HG02981 (cell line): ENCODE measurements around the gene ATG101.

Experiments used
- ATAC-seq: cut with Tn5 transposase; IDR thresholded peaks from one replicate; pipeline ENCODE4 v1.9.1; 2021; ENCODE audit warnings: mild to moderate bottlenecking, moderate library complexity; ENCODE audit not compliant: unreplicated experiment

ATG101 gene

DNA sequence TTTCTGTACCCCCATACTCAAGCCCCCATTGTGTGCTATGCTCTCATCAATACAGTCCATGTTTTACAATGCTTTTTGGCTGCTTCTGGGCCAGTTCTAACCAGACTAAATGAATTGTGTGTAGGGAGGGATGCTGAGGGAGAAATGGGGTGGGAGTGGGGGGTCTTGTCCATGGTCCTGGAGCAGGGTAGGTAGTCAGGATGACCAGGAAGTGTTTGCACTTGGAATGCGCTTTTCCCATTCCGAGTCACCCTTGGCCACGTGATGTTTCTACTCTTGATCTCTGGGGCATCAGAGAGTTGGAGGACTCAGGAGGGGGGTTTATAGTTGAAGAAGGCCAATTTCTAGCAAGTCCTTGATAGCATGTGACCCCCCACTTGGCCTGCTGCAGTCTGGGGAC is 8.5 kb downstream of the ATG101 start:
- no peak for ATAC-seq

DNA sequence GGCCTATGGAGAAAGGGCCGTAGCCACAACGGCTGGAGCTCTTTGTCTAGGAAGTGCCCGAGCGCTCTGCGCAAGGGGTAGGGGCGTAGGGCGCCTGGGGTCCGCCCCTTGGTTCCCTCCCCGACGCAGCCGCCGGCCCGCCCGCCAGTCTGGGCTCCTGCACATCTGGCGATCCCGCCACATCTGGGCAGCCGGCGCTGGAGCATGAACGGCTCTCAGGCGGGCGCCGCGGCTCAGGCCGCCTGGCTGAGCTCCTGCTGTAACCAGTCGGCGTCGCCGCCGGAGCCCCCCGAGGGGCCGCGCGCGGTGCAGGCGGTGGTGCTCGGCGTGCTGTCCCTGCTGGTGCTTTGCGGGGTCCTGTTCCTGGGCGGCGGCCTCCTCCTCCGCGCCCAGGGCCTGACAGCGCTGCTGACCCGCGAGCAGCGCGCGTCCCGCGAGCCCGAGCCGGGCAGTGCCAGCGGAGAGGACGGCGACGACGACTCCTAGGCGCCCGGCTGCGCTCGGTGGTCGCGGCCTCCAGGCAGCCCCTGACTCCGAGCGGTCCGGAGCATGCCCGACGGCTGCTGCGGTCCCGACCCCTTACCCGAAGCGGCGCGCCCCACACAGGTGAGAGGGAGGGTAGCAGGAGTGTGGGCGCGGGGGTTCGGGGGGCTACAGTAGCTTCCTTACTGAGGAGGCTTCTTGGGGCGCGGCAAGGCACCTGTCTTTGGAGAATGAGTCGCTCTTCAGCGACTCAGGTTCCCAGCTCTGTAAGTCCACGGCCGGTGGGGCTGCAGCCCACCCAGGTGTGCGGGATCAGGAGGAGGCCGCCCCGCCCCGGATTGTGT is 10.0 kb downstream of the ATG101 start, which contains the start of gene SMIM41:
SMIM41 (plus strand) TSS at position 129 of the 827 bp plus-strand sequence; CDS start at position 205, 76 bp downstream.
- no peak for ATAC-seq

GRCh38 chr12:52080403-52081251 is 10.8 kb downstream of the ATG101 start:
- ATAC-seq: no peak

DNA sequence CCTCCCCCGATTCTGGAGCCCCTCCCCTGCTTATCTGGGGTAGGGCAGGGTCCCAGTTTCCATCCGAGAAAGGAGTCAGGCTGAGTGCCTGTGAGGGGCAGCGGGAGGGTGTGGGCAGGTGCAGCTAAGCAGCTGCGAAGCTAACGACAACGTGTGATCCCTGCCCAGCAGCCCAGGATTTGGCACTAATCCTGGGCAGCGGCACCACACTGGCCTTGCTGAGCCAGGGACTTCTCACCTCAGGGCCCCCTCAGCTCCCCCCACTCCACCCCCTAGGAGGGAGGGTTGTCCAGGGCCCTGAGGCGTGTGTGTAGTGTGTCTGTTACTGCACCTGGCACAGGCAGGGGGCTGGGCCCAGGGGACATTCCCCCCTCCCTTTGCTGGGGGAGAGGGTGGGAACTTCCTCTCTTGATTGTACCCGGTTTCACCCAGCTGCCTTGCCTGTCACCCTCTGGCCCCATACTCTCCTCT is 11.5 kb downstream of the ATG101 start:
- ATAC-seq: peak; percentile 74

- no peak for ATAC-seq
Observed at GRCh38 chr12:52082026-52082668, 12.4 kb downstream of the ATG101 start.

- no peak for ATAC-seq
Observed at GRCh38 chr12:52082669-52082987, 12.8 kb downstream of the ATG101 start.

DNA sequence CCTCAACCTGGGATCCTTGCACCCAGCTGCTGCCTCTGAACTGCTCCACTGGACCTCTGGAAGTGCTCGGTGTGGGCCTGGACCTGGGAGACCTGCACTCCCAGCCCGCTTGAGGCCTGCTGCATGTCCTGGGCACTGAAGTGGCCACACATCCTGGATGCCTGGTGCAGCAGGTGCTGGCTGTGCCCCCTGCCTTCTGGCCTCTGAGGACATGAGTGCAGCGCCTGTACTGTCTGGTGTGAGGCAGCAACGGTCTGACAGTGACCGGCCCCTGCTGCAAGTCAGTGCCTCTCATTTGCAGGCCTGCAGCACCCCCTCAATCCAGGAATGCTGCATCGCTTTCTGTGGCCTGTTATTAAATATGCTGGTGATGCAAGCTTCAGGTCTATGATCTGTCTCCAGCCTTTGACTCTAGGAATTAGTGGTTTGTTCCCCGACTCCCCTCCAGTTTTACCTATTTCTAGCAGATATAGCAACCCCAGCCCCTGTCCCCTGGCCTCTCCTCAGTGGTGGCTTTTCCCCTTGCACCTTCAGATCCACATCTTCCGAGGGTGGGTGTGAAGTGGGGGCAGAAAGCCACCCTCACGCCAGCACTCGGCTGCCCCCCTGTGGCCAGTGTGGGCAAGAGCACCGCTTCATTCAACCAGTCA is 13.3 kb downstream of the ATG101 start:
- ATAC-seq: no peak

GRCh38 chr12:52083638-52083996 is 13.8 kb downstream of the ATG101 start:
- ATAC-seq: no peak

- ATAC-seq: no peak
Observed at GRCh38 chr12:52084491-52085231, 14.9 kb downstream of the ATG101 start.

DNA sequence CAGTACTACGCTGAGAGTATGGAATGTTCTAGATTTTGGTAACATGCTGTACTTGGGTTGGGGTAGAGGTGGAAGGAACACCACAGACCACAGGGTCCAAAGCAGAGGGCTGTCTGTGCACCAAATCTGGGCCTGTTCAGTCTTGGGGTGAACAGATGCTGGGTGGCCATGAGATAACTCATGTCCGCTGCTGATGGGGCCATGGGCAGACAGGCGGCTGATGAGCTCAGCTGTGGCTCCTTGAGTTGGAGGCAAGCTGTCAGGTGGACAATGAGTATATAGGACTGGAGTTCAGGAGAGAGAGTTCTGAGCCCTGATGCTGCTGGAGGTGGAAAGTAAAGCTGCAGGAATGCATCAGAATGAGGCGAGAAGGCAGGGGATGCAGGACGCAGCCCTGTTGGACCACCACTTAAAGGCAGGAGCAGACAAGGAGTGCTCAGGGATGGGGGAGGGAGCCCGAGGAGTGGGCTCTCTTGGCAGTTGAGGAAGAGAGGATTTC is 16.0 kb downstream of the ATG101 start:
- ATAC-seq: no peak

DNA sequence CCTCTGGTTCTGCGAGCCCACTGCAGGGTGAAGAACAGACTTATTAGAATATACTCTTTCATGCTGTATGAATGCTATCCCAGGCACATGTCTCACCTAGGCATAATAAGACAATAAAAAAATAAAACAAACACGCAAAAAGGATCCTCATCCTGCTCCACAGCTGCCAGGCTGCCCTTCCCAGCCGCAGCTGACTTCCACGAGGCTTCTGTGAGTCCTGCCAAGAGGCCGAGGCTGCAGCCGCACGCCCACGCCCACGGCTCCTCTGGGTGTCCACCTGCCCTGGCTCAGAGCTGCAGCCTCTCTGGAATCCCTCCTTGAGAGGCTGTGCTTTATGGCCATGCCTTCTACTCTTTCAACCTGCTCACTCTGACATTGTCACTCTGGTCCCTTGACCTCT is 16.6 kb downstream of the ATG101 start:
- ATAC-seq: no peak

GRCh38 chr12:52086944-52087835 is 17.4 kb downstream of the ATG101 start:
- ATAC-seq: no peak

GRCh38 chr12:52087961-52088820 is 18.4 kb downstream of the ATG101 start:
- no peak for ATAC-seq

DNA sequence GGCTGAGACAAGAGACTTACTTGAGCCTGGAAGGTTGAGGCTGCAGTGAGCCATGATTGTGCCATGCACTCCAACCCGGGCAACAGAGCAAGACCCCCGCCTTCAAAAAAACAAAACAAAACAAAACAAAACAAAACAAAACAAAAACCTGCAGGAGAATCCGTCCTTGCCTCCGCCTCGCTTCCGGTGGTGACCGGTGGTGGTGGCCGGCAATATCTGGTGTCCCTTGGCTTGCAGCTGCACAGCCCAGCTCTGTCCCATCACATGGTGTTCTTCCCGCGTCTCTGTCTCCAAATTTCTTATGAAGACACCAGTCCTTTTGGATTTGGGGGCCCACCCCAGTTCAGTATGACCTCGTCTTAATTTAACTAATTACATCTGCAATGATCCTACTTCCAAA is 19.7 kb downstream of the ATG101 start:
- no peak for ATAC-seq

DNA sequence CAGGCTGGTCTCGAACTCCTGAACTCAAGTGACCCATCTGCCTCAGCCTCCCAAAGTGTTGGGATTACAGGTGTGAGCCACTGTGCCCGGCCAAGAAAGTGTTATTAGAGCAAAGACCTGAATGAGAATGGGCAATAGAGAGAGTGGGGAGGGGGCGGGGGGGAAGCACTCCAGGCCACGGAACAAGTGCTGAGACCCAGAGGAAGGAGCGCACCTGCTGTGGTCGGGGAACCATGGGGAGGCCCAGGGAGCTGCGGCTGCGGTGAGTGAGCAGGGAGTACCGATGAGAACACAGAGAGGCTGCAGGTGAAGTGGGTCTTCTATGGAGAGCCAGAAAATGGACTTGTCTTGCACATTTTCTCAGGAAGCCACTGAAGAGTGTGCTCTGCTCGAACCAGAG is 20.5 kb downstream of the ATG101 start:
- ATAC-seq: no peak

DNA sequence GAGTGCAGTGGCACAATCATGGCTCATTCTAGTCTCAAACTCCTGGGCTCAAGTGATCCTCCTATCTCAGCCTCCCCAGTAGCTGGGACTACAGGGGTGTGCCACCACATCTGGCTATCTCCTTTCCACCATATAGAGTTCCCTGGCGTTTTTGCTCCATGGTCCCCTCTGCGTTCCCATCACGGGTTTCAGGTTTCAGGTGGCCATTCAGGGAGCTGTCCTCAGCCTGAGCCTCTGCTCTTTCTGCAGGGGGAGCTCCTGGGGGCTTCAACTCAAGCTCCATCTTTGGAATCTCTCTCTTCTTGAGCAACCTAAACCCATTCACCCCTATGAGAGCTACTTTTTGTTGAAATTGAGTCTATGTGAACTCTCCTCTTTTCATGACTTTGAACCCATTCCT is 21.3 kb downstream of the ATG101 start:
- no peak for ATAC-seq

DNA sequence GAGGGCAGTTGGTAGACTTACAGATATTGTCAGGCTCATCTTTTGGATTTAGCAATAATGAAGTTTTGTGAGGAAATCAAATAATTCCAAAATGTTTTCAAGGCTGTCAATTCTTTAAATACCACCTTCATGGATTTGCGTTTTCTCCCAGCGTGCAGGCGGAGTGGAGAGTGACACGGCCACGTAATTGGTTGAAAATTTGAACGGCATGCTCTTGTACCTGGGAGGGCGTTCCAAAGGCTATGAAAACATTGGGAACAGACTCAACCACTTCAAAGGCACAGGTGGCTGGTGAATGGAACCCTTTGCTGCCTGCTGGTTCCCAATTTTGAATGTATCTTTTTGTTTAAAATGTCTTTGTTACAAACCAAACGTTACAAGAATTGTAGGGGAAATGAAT is 22.1 kb downstream of the ATG101 start:
- ATAC-seq: no peak

GRCh38 chr12:52093346-52093745 is 23.6 kb downstream of the ATG101 start:
- no peak for ATAC-seq
